DMS53 (cell line): Measurements from ENCODE around the gene HRH1.
"Not testable (repeated sequence)": the region's sequence is repeated elsewhere in the genome, so short reads cannot be mapped to it uniquely, and the experiment has no call there.

Experiments
- DNase-seq: peaks from one replicate; lab custom pipeline; 2025; lab: John Stamatoyannopoulos, UW

HRH1 gene

GRCh38 chr3:11245276-11245675 is 91.0 kb downstream of the HRH1 start:
- no peak for DNase-seq

DNA sequence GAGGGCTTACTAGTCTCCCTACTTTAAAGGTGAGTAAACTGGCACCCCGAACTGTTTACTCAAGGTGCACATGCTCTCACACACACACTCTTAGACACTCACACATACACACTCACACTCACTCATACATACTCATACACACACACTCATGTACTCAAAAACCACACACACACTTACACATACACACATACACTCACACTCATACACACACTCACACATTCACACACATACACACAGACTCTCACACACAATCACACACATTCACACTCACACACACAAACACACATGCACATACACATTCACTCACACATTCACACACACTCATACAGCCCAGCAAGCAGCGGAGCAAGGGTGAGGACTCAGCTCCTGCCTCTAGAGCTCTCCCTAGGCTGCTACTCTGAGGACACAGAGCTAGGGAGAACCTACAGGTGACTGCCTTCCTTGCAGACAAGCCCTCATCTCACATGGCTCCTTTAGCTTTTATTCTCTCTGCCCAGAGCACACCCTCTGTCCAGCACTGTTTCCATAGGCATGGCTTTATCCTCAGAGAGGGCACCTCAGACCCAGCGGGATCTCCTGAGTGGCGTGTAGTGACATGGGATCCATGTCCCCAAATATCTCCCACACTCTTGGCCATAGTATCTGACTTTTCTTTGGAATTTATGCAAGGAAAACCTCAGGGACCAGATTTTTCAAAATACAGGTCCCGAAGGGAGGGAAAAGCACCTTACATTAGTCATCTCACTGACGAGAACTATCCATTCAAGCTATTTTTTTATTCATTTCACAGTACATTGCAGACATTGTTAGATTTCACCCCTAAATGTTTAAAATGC is 91.8 kb downstream of the HRH1 start:
- DNase-seq, result no peak

DNA sequence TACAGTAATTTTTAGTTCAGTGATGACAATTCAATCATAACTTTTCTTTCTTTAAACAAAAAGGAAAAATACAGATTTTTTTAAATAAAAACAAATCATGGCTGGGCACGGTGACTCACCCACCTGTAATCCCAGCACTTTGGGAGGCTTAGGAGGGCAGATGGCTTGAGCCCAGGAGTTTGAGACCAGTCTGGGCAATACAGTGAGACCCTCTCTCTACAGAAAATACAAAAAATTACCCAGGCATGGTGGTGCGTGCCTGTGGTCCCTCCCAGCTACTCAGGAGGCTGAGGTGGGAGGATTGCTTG is 92.3 kb downstream of the HRH1 start:
- DNase-seq, result no peak

DNA sequence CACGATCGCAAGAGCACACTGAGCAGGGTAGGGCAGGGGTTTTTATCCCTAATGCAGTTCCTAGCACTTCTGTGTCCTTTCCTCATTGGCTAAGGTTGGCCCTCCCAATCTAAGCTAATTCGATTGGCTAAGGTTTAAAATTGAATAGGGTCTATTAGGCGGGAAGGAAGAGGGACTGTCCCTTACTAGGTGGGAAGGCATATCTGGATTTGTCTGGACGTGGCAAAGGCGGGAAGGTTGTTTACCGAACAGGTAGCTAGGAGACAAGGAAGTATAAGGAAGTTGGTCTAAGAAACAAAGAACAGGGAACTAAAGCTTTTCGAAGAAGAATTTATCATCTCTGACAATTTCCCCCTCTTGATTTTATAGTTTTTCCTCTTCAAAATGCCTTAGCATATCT is 93.1 kb downstream of the HRH1 start:
- DNase-seq, result no peak

- no peak for DNase-seq
Observed at GRCh38 chr3:11248596-11248995, 94.3 kb downstream of the HRH1 start.

- peak; percentile 9 for DNase-seq
Observed at GRCh38 chr3:11250902-11251806, 96.9 kb downstream of the HRH1 start.

- no peak for DNase-seq
Observed at GRCh38 chr3:11251807-11252176, 97.5 kb downstream of the HRH1 start.

DNA sequence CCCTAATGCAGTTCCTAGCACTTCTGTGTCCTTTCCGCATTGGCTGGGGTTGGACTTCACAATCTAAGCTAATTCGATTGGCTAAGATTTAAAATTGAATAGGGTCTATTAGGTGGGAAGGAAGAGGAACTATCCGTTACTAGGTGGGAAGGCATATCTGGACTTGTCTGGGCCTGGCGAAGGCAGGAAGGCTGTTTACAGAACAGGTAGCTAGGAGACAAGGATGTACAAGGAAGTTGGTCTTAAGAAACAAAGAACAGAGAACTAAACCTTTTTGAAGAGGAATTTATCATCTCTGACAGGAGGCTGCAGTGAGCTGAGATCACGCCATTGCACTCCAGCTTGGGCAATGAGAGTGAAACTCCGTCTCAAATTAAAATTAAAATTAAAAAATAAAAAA is 100.6 kb downstream of the HRH1 start:
- DNase-seq, result no peak

- DNase-seq, result not testable (repeated sequence)
Observed at GRCh38 chr3:11255537-11255936, 101.2 kb downstream of the HRH1 start.

GRCh38 chr3:11258958-11259357 is 104.7 kb downstream of the HRH1 start:
- DNase-seq, result no peak

- no peak for DNase-seq
Observed at GRCh38 chr3:11260460-11260859, 106.2 kb downstream of the HRH1 start.

DNA sequence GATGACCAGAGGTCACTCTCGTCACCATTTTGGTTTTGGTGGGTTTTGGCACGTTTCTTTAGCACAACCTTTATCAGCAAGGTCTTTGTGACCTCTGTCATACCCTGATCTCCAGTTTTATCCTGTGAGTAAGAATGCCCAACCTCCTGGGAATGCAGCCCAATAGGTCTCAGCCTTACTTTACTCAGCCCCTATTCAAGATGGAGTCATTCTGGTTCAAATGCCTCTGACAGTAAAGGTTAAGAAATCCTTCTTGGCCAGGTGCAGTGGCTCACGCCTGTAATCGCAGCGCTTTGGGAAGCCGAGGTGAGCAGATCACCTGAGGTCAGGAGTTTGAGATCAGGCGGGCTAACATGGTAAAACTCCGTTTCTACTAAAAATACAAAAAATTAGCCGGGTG is 114.7 kb downstream of the HRH1 start:
- DNase-seq, result no peak

DNA sequence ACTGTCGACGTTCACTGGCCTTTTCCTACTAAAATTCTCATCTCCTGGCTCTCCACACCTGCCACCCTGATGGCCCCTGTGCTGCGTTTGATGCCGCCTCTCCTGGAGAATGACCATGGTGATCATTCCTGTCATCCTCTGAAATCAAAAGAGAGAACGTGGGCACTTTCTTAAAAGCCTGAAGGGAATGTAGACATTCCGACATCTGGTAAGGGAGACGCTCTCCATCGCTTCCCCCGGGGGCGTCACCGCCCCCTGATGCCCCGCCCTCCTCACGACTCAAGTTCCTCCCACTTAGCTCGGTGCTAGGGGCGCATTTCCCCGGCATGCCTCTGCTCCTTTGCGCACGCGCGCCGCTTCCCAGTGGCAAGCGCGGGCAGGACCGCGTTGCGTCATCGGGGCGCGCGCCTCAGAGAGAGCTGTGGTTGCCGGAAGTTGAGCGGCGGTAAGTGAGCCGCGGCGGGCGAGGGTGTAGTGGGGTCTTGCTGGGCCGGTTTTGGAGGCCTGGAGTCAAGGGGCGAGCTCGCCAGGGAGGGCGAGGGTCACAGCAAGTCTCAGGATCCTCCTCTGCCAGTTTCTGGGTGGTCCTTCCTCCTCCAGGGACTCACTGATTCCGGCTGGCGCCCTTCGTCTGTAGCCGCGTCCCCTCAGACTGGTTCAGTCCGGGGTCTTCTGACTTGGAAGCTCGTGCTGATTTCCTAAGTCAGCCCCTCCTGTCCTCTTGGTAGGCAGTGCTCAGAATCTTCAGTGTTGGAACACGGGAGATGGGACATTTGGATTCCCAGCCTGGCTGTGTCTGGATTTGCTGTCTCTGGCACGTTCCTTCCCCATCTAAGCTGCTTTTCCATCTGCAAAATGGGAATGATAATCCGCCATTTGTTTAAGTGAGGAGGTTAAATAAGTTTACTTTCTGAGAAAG is 118.0 kb downstream of the HRH1 start, which contains the start of gene ATG7:
ATG7 (plus strand) TSS at position 412 of the 919 bp plus-strand sequence. CDS start 26,299 bp downstream, outside the sequence.
- DNase-seq, result peak; percentile 89

- no peak for DNase-seq
Observed at GRCh38 chr3:11272906-11273574, 118.7 kb downstream of the HRH1 start.

DNA sequence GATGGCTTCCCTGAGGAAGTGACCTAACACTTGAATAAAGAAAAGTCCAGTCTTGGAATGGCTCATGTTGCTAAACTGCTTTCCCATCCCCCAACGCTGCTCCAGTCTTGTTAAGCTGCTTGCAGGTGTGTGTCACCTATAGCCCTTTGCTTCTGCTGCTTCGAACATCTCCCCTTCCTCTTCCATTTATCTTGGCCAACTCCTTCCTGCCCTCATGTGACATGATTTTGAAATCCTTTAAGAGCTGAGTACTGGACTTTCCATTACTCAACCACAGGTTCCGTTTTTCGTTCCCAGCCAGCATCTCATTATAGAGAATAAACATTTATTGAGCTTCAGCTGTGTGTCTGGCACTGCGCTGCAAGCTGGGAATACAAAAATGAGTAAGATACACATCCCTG is 119.6 kb downstream of the HRH1 start:
- DNase-seq, result no peak

- DNase-seq, result no peak
Observed at GRCh38 chr3:11274566-11275142, 120.4 kb downstream of the HRH1 start.

- no peak for DNase-seq
Observed at GRCh38 chr3:11275926-11276325, 121.6 kb downstream of the HRH1 start.

- no peak for DNase-seq
Observed at GRCh38 chr3:11276901-11277300, 122.6 kb downstream of the HRH1 start.

DNA sequence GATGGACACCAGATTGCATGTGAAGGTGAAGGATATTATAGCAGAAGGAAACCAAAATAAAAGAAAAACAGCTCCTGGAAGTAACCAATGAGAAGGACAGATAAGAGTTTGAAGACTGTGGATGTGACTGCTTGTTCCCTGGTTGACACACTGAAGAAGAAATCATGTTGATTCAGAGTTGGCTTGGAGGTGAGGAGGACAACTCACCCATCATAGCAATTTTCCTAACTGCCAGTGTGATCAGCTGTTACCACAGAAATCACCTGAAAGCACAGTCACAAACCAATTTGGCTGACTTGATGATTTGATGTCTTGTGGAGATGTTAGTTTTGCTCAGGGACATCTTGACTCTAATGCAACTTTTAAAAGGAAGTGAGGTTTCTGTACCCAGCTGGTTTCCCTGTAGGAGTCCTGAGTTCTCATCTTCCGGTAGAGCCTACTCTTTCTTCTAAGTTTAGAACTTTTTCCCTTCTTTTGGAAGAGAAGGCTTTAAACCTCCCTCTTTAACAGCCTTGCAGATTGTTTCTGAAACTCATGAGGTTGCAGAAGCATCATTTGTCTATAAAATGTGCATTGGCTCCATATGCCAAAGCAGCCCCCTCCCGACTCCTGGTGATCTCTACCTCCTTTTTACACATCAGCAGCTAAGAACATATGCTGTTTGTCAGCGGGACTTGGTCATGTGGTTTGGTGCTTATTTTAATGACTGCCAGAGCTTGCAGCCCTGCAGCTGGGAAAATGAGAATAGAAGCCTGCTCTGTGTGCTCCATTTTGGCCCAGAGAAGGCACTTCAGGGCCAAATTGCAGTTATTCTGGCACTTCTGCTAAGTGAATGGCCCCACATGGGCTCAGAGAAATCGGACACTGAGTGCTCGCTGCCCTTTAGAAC is 128.2 kb downstream of the HRH1 start:
- DNase-seq, result no peak

DNA sequence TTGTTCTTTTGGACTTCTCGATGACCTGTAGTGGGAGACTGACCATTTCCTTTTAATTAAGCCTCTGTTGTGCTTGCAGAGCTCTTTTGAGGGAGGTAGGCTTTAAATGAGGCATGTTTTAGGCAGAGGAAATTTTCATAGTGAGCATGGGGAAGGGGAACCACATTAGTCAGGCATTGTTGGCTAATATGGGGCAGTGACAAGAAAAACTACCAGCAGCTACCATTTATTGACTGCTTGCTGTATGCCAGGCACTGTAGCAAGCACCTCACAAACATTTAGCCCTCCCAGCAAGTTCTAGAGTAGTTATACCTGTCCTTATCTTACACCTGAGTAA is 128.8 kb downstream of the HRH1 start:
- no peak for DNase-seq
